ENCODE measurements around the gene RBP4.

RBP4 gene

GRCh38 chr10:93542358-93542791, 58.7 kb downstream of the RBP4 start:
- H3K4me3 ChIP-seq (ENCODE audit: low read length), result peak overlapping the region; percentile 34
- peak; percentile 34 for DNase-seq (ENCODE audit: low read depth)
- TF ChIP-seq CTCF (conservative IDR thresholded peaks at IDR 0.05; ENCODE audit: low read length), result no peak

Data from AG10803 (cell line).